H9 (cell line): ENCODE data around the gene PRKAG1. TPM values are rescaled to one million over a fixed set of nuclear protein-coding genes. Genes with fewer than 3 reads are reported as not detected.

Experiments
- DNase-seq: peaks from one replicate; pipeline ENCODE4 v3.0.0-alpha.2; 2017
- H2AFZ ChIP-seq: one replicate; pipeline ENCODE4 v1.6.1; 2013; ENCODE audit warnings: mild to moderate bottlenecking, low read length, control low read depth, moderate library complexity
- H2AK5ac ChIP-seq: 2 replicates; pipeline ENCODE4 v1.6.1; 2013; ENCODE audit warnings: low read length, control low read depth, mixed read lengths; ENCODE audit not compliant: insufficient read length
- H2BK120ac ChIP-seq: one replicate; pipeline ENCODE4 v1.6.1; 2013; ENCODE audit warnings: low read depth, mild to moderate bottlenecking, low read length, control low read depth, inconsistent platforms; ENCODE audit not compliant: poor library complexity, severe bottlenecking
- H2BK12ac ChIP-seq: 2 replicates; pipeline ENCODE4 v1.6.1; 2013; ENCODE audit warnings: low read length, control low read depth, mixed read lengths, low read depth; ENCODE audit not compliant: insufficient read length
- H2BK15ac ChIP-seq: 2 replicates; pipeline ENCODE4 v1.6.1; 2013; ENCODE audit warnings: low read depth, low read length, control low read depth
- H2BK20ac ChIP-seq: one replicate; pipeline ENCODE4 v1.6.1; 2013; ENCODE audit warnings: low read depth, mild to moderate bottlenecking, low read length, control low read depth, inconsistent platforms; ENCODE audit not compliant: poor library complexity, severe bottlenecking
- H2BK5ac ChIP-seq: 2 replicates; pipeline ENCODE4 v1.6.1; 2013; ENCODE audit warnings: low read length, control low read depth, mixed read lengths; ENCODE audit not compliant: insufficient read length
- H3K14ac ChIP-seq: 2 replicates; pipeline ENCODE4 v1.6.1; 2013; ENCODE audit warnings: low read length, control low read depth; ENCODE audit not compliant: insufficient read depth
- H3K18ac ChIP-seq: 2 replicates; pipeline ENCODE4 v1.6.1; 2013; ENCODE audit warnings: low read depth, mild to moderate bottlenecking, mixed read lengths, low read length, control low read depth; ENCODE audit not compliant: insufficient read length
- H3K23ac ChIP-seq: 2 replicates; pipeline ENCODE4 v1.6.1; 2013; ENCODE audit warnings: low read length, control low read depth, mixed read lengths, low read depth; ENCODE audit not compliant: insufficient read length
- H3K23me2 ChIP-seq: 2 replicates; pipeline ENCODE4 v1.6.1; 2013; ENCODE audit warnings: low read depth, mild to moderate bottlenecking, mixed read lengths, low read length, control low read depth; ENCODE audit not compliant: insufficient read length, poor library complexity, severe bottlenecking
- H3K27ac ChIP-seq: 2 replicates; pipeline ENCODE4 v1.5.1; 2013; ENCODE audit warnings: low read length, control low read depth, mixed read lengths, low read depth; ENCODE audit not compliant: insufficient read length
- H3K27me3 ChIP-seq: 2 replicates; pipeline ENCODE4 v1.6.1; 2013; ENCODE audit warnings: low read length, control low read depth, inconsistent platforms; ENCODE audit not compliant: insufficient read depth
- H3K4ac ChIP-seq: 2 replicates; pipeline ENCODE4 v1.6.1; 2013; ENCODE audit warnings: low read depth, mild to moderate bottlenecking, control low read depth, inconsistent platforms, low read length, moderate library complexity
- H3K4me1 ChIP-seq: 2 replicates; pipeline ENCODE4 v1.6.1; 2013; ENCODE audit warnings: low read length, control low read depth, inconsistent platforms; ENCODE audit not compliant: insufficient read depth
- H3K4me2 ChIP-seq: 2 replicates; pipeline ENCODE4 v1.6.1; 2013; ENCODE audit warnings: low read length, control low read depth, mixed read lengths; ENCODE audit not compliant: insufficient read length, insufficient read depth
- H3K56ac ChIP-seq: 2 replicates; pipeline ENCODE4 v1.6.1; 2013; ENCODE audit warnings: low read depth, mild to moderate bottlenecking, mixed read lengths, low read length, control low read depth; ENCODE audit not compliant: insufficient read length
- H3K79me1 ChIP-seq: 2 replicates; pipeline ENCODE4 v1.6.1; 2013; ENCODE audit warnings: low read depth, mild to moderate bottlenecking, moderate library complexity, low read length, control low read depth, inconsistent platforms; ENCODE audit not compliant: insufficient read depth, poor library complexity, severe bottlenecking
- H3K79me2 ChIP-seq: 2 replicates; pipeline ENCODE4 v1.6.1; 2013; ENCODE audit warnings: low read length, control low read depth, inconsistent platforms; ENCODE audit not compliant: insufficient read depth
- H3K9ac ChIP-seq: 2 replicates; pipeline ENCODE4 v1.6.1; 2013; ENCODE audit warnings: low read length, control low read depth, mixed read lengths; ENCODE audit not compliant: insufficient read length; ENCODE audit errors: extremely low read depth
- H3K9me3 ChIP-seq: one replicate; pipeline ENCODE4 v1.6.1; 2013; ENCODE audit warnings: low read depth, low read length, inconsistent platforms; ENCODE audit not compliant: control insufficient read depth
- H3T11ph ChIP-seq: one replicate; pipeline ENCODE4 v1.6.1; 2013; ENCODE audit warnings: mild to moderate bottlenecking, low read length, control low read depth, inconsistent platforms
- H4K20me1 ChIP-seq: one replicate; pipeline ENCODE4 v1.6.1; 2013; ENCODE audit not compliant: control insufficient read depth, insufficient read length, insufficient read depth
- H4K5ac ChIP-seq: 2 replicates; pipeline ENCODE4 v1.6.1; 2013; ENCODE audit warnings: low read depth, mild to moderate bottlenecking, mixed read lengths, low read length, control low read depth; ENCODE audit not compliant: insufficient read length
- H4K8ac ChIP-seq: replicated peaks from 2 replicates; pipeline ENCODE4 v1.6.1; 2013; ENCODE audit warnings: low read length, control low read depth, mixed read lengths, low read depth; ENCODE audit not compliant: insufficient read length
- H4K91ac ChIP-seq: 2 replicates; pipeline ENCODE4 v1.6.1; 2013; ENCODE audit warnings: low read depth, mild to moderate bottlenecking, moderate library complexity, mixed read lengths, low read length, control low read depth; ENCODE audit not compliant: insufficient read length
- H3K27ac Mint-ChIP-seq, 3 experiments: 2 replicates in 2 of 3; 3 replicates in 1 of 3; pipeline ENCODE4 v1.8.0; 2020 to 2021; ENCODE audit warnings: mixed read lengths in 3 of 3, mild to moderate bottlenecking in 1 of 3, moderate library complexity in 1 of 3
- H3K27me3 Mint-ChIP-seq: 2 replicates; pipeline ENCODE4 v1.8.0; 2021; ENCODE audit warnings: low read depth, mild to moderate bottlenecking, moderate library complexity, mixed read lengths
- H3K36me3 Mint-ChIP-seq, 3 experiments: 2 replicates in 2 of 3; 3 replicates in 1 of 3; pipeline ENCODE4 v1.8.0; 2020 to 2021; ENCODE audit warnings: low read depth in 3 of 3, mixed read lengths in 3 of 3; ENCODE audit not compliant: insufficient read depth in 1 of 3
- H3K4me1 Mint-ChIP-seq, 2 experiments: 2 replicates each; pipeline ENCODE4 v1.8.0; 2020; ENCODE audit warnings: mixed read lengths in 2 of 2
- H3K4me3 Mint-ChIP-seq, 2 experiments: 2 replicates in 1 of 2; 3 replicates in 1 of 2; pipeline ENCODE4 v1.8.0; 2020 to 2021; ENCODE audit warnings: mild to moderate bottlenecking in 2 of 2, mixed read lengths in 2 of 2, moderate library complexity in 1 of 2
- H3K9me3 Mint-ChIP-seq, 2 experiments: 2 replicates in 1 of 2; 3 replicates in 1 of 2; pipeline ENCODE4 v1.8.0; 2020; ENCODE audit warnings: mild to moderate bottlenecking in 2 of 2, mixed read lengths in 2 of 2, moderate library complexity in 1 of 2
- CTCF ChIP-seq: fragments of 200-600 bp; sonication (generic); conservative IDR thresholded peaks from 3 replicates; pipeline ENCODE4 v1.8.0; 2021; ENCODE audit warnings: antibody characterized with exemption, mild to moderate bottlenecking
- WGBS: extraction: QIAGEN DNeasy Blood & Tissue Kit; methylation state at CpG from one replicate; pipeline ENCODE4 v1.1.7; 2013; ENCODE audit warnings: missing lambda C conversion rate, low lambda C conversion rate, mixed read lengths; ENCODE audit not compliant: insufficient read length; ENCODE audit errors: extremely low coverage; 5-methylcytosine and 5-hydroxymethylcytosine counted together
- total RNA-seq: library from RNA; stranded (reverse); gene quantifications from 2 replicates; pipeline ENCODE4 v1.2.1, GENCODE V29; 2021

PRKAG1 gene
- total RNA-seq, 1 experiment from 2014 or later: 34.8 TPM

- peak; percentile 92 for DNase-seq
These were observed 30.4 kb downstream of the PRKAG1 start for GRCh38 chr12:48988030-48988649.

More at GRCh38 chr12:48988030-48988649, 30.4 kb downstream of the PRKAG1 start:
- no peak overlapping the region for H4K5ac ChIP-seq
- H3K14ac ChIP-seq: no peak overlapping the region
- no peaks in the 10 kb centered on the region for H3K79me1 ChIP-seq
- no peak overlapping the region for H2BK20ac ChIP-seq
- peak; percentile 95 for TF ChIP-seq CTCF
- Mint-ChIP-seq H3K4me3 (no peak overlapping the region), H3K4me1 (peaks cover 7 to 24% of the 10 kb centered on the region in 2 experiments), H3K36me3 (no peaks in the 10 kb centered on the region), H3K27ac (no peak overlapping the region), H3K27me3 (peaks cover 81% of the 10 kb centered on the region), H3K9me3 (no peaks in the 10 kb centered on the region)
- no peaks in the 10 kb centered on the region for H3K23me2 ChIP-seq
- H4K91ac ChIP-seq: no peak overlapping the region
- no peak overlapping the region for H3K4me2 ChIP-seq
- no peak overlapping the region for H3K9ac ChIP-seq
- no peak overlapping the region for H2AFZ ChIP-seq
- H3K27me3 ChIP-seq: peaks cover 28% of the 10 kb centered on the region; the same call in 1 of the 2 replicates
- H2AK5ac ChIP-seq: no peak overlapping the region
- no peak overlapping the region for H2BK5ac ChIP-seq
- no peak overlapping the region for H3K18ac ChIP-seq
- no CpG with 5 or more reads among the region's 16 CpGs for WGBS
- no peaks in the 10 kb centered on the region for H3K79me2 ChIP-seq
- no peak overlapping the region for H2BK12ac ChIP-seq
- no peak overlapping the region for H2BK120ac ChIP-seq
- no peak overlapping the region for H3K23ac ChIP-seq
- no peak overlapping the region for H3K56ac ChIP-seq
- H3K4ac ChIP-seq: no peak overlapping the region
- no peak overlapping the region for H4K8ac ChIP-seq
- no peak overlapping the region for H3K27ac ChIP-seq
- no peaks in the 10 kb centered on the region for H3K4me1 ChIP-seq
- no peaks in the 10 kb centered on the region for H3K9me3 ChIP-seq
- no peak overlapping the region for H3T11ph ChIP-seq
- no peaks in the 10 kb centered on the region for H4K20me1 ChIP-seq
- no peak overlapping the region for H2BK15ac ChIP-seq
